MM.1S (cell line): ENCODE data around the gene STOX1.
"Not testable (repeated sequence)": the region's sequence is repeated elsewhere in the genome, so short reads cannot be mapped to it uniquely, and the experiment has no call there.

ENCODE experiments used
- EZH2 ChIP-seq: fragments of 300-600 bp; sonication (generic); optimal IDR thresholded peaks from 2 replicates; pipeline ENCODE3; 2017; ENCODE audit warnings: low read depth, mild to moderate bottlenecking, antibody characterized with exemption, low read length, mixed read lengths
- EZH2phosphoT487 ChIP-seq: fragments of 300-600 bp; sonication (generic); IDR thresholded peaks from 2 replicates; pipeline ENCODE4 v1.6.1; 2018; ENCODE audit warnings: antibody characterized with exemption, low read length
- TF ChIP-seq, protein P1 (sequence below): fragments of 300-600 bp; sonication (generic); IDR thresholded peaks from 2 replicates; pipeline ENCODE4 v1.5.1; 2016; ENCODE audit warnings: antibody characterized with exemption, low read length, mixed read lengths

DNA sequence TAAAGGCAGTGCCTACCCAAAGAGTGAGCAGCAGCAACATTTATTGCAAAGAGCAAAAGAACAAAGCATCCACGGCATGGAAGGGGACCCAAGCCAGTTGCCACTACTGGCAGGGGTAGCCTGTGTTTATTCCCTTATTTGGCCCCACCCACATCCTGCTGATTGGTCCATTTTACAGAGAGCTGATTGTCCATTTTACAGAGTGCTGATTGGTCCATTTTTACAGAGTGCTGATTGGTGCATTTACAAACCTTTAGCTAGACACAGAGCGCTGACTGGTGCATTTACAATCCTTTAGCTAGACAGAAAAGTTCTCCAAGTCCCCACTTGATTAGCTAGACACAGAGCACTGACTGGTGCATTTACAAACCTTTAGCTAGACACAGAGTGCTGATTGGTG lies 4.7 kb upstream of the STOX1 start:
- TF ChIP-seq EZH2phosphoT487, EZH2: not testable (repeated sequence)
- TF ChIP-seq, protein P1, sequence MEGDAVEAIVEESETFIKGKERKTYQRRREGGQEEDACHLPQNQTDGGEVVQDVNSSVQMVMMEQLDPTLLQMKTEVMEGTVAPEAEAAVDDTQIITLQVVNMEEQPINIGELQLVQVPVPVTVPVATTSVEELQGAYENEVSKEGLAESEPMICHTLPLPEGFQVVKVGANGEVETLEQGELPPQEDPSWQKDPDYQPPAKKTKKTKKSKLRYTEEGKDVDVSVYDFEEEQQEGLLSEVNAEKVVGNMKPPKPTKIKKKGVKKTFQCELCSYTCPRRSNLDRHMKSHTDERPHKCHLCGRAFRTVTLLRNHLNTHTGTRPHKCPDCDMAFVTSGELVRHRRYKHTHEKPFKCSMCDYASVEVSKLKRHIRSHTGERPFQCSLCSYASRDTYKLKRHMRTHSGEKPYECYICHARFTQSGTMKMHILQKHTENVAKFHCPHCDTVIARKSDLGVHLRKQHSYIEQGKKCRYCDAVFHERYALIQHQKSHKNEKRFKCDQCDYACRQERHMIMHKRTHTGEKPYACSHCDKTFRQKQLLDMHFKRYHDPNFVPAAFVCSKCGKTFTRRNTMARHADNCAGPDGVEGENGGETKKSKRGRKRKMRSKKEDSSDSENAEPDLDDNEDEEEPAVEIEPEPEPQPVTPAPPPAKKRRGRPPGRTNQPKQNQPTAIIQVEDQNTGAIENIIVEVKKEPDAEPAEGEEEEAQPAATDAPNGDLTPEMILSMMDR = not testable (repeated sequence)
